SK-N-SH (cell line): ENCODE results near the gene EFS. TPM values are rescaled to one million over a fixed set of nuclear protein-coding genes. Genes with fewer than 3 reads are reported as not detected.

Source experiments
- CTCF ChIA-PET: fragments of 300-600, 350-600 bp; formaldehyde crosslinking; extraction: SDS; loops from one replicate; lab custom pipeline; 2021; lab: Yijun Ruan, JAX
- POLR2A ChIA-PET: fragments of 350-600 bp; sonication (Branson Sonifier 250); formaldehyde crosslinking; extraction: SDS; loops from one replicate; lab custom pipeline; 2020; ENCODE audit warnings: antibody characterized with exemption, inconsistent platforms; lab: Yijun Ruan, JAX
- DNase-seq: peaks from one replicate; pipeline ENCODE4 v3.0.0; 2012
- H2AFZ ChIP-seq: fragments of 200-600 bp; sonication (generic); 2 replicates; pipeline ENCODE4 v1.8.1; 2016; ENCODE audit warnings: antibody characterized with exemption, mild to moderate bottlenecking, low read depth
- H3F3A ChIP-seq: fragments of 200-600 bp; sonication (generic); replicated peaks from 2 replicates; pipeline ENCODE3; 2016; ENCODE audit warnings: antibody characterized with exemption, mild to moderate bottlenecking; ENCODE audit not compliant: insufficient read depth
- H3K27ac ChIP-seq, 2 experiments: fragments of 200-500 bp in 1 of 2; fragments of 200-600 bp in 1 of 2; sonication (Bioruptor generic) in 1 of 2; sonication (generic), shearing (Covaris generic) in 1 of 2; 2 replicates each; pipeline versions ENCODE4 v1.5.1 to v1.6.1; 2014 to 2016; ENCODE audit warnings: low read depth in 2 of 2, inconsistent platforms in 1 of 2, low read length in 1 of 2, mild to moderate bottlenecking in 1 of 2, mixed read lengths in 1 of 2
- H3K27me3 ChIP-seq: fragments of 200-600 bp; sonication (generic), shearing (Covaris generic); 2 replicates; pipeline ENCODE4 v1.6.1; 2016; ENCODE audit warnings: mixed run types; ENCODE audit not compliant: insufficient read depth
- H3K36me3 ChIP-seq, 2 experiments: fragments of 200-500 bp in 1 of 2; fragments of 200-600 bp in 1 of 2; sonication (Bioruptor generic) in 1 of 2; sonication (generic) in 1 of 2; replicated peaks in 1 of 2; 2 replicates each; pipeline versions ENCODE3 to v1.5.1; 2014 to 2016; ENCODE audit warnings: low read length in 1 of 2, mild to moderate bottlenecking in 1 of 2; ENCODE audit not compliant: insufficient read depth in 2 of 2, control insufficient read depth in 1 of 2
- H3K4me1 ChIP-seq, 2 experiments: fragments of 200-500 bp in 1 of 2; fragments of 200-600 bp in 1 of 2; sonication (Bioruptor generic) in 1 of 2; sonication (generic), shearing (Covaris generic) in 1 of 2; 2 replicates each; pipeline versions ENCODE4 v1.5.1 to v1.6.1; 2014 to 2016; ENCODE audit warnings: low read depth in 1 of 2, low read length in 1 of 2, mixed run types in 1 of 2; ENCODE audit not compliant: insufficient read depth in 2 of 2, control insufficient read depth in 1 of 2
- H3K4me2 ChIP-seq: fragments of 200-600 bp; sonication (generic), shearing (Covaris generic); 2 replicates; pipeline ENCODE4 v1.6.1; 2017; ENCODE audit warnings: mixed run types
- H3K4me3 ChIP-seq, 2 experiments: fragments of 200-500 bp in 1 of 2; fragments of 200-600 bp in 1 of 2; sonication (Bioruptor generic) in 1 of 2; sonication (generic), shearing (Covaris generic) in 1 of 2; 2 replicates each; pipeline versions ENCODE4 v1.5.1 to v1.8.1; 2014 to 2016; ENCODE audit warnings: low read depth in 2 of 2, inconsistent platforms in 1 of 2, low read length in 1 of 2, mild to moderate bottlenecking in 1 of 2, mixed read lengths in 1 of 2, moderate library complexity in 1 of 2
- H3K79me2 ChIP-seq: fragments of 200-600 bp; sonication (generic); 2 replicates; pipeline ENCODE4 v1.8.1; 2017; ENCODE audit warnings: mild to moderate bottlenecking; ENCODE audit not compliant: insufficient read depth
- H3K9ac ChIP-seq: fragments of 200-600 bp; sonication (generic); 2 replicates; pipeline ENCODE4 v1.6.1; 2017; ENCODE audit warnings: mixed run types
- H3K9me2 ChIP-seq: fragments of 200-600 bp; sonication (generic); 2 replicates; pipeline ENCODE4 v1.6.1; 2017; ENCODE audit warnings: mixed run types
- H3K9me3 ChIP-seq: fragments of 200-600 bp; sonication (generic); 2 replicates; pipeline ENCODE4 v1.6.1; 2017; ENCODE audit warnings: mixed run types, mild to moderate bottlenecking, moderate library complexity
- H4K20me1 ChIP-seq: fragments of 200-600 bp; sonication (generic); 2 replicates; pipeline ENCODE4 v1.6.1; 2017; ENCODE audit warnings: mild to moderate bottlenecking, mixed run types; ENCODE audit not compliant: insufficient read depth
- GABPA ChIP-seq: IDR thresholded peaks from 2 replicates; pipeline ENCODE4 v1.4.0; 2012; ENCODE audit warnings: low read depth, mild to moderate bottlenecking
- IRF3 ChIP-seq: fragments of 150-350 bp; IDR thresholded peaks from 2 replicates; pipeline ENCODE4 v1.6.1; 2016; ENCODE audit warnings: mild to moderate bottlenecking, low read depth, low read length
- JUND ChIP-seq: IDR thresholded peaks from 2 replicates; pipeline ENCODE4 v1.4.0; 2012
- MXI1 ChIP-seq: IDR thresholded peaks from 2 replicates; pipeline ENCODE4 v1.6.1; 2012; ENCODE audit warnings: mild to moderate bottlenecking, low read depth, low read length, improper control_type of control experiment
- NFIC ChIP-seq: IDR thresholded peaks from 2 replicates; pipeline ENCODE4 v1.4.0; 2012; ENCODE audit warnings: borderline replicate concordance
- PBX3 ChIP-seq: IDR thresholded peaks from 2 replicates; pipeline ENCODE4; 2012
- RAD21 ChIP-seq: IDR thresholded peaks from 2 replicates; pipeline ENCODE4 v1.6.1; 2012; ENCODE audit warnings: mild to moderate bottlenecking, low read length
- REST ChIP-seq: IDR thresholded peaks from 2 replicates; pipeline ENCODE4 v1.6.1; 2012; ENCODE audit warnings: mild to moderate bottlenecking, low read depth, low read length, moderate library complexity
- RFX5 ChIP-seq: IDR thresholded peaks from 2 replicates; pipeline ENCODE4 v1.6.1; 2012; ENCODE audit warnings: mild to moderate bottlenecking, improper control_type of control experiment, low read length
- TCF12 ChIP-seq: IDR thresholded peaks from 2 replicates; pipeline ENCODE4 v1.4.0; 2012
- USF2 ChIP-seq: fragments of 150-350 bp; IDR thresholded peaks from 2 replicates; pipeline ENCODE4 v1.6.1; 2017; ENCODE audit warnings: antibody characterized with exemption, low read length, low read depth, borderline replicate concordance
- WGBS: methylation state at CpG from one replicate; pipeline ENCODE4 v1.1.6; 2017; ENCODE audit warnings: low lambda C conversion rate; 5-methylcytosine and 5-hydroxymethylcytosine counted together
- polyA plus RNA-seq, 3 experiments: library from polyadenylated mRNA; depleted of rRNA; stranded (reverse); fragments of >200 nt; gene quantifications; 2 replicates each; pipeline ENCODE4 v1.2.3, GENCODE V29; 2012

The EFS gene
- polyA plus RNA-seq, 1 of the 3 experiments (the other 2 are of a cell fraction), result 4.4 TPM

- no peaks in the 10 kb centered on the region for H3K9me3 ChIP-seq
- H4K20me1 ChIP-seq, result no peaks in the 10 kb centered on the region
- peaks cover 37% of the 10 kb centered on the region for H3K27me3 ChIP-seq
- H2AFZ ChIP-seq, result no peak overlapping the region
- H3K9ac ChIP-seq, result no peak overlapping the region
- no peaks in the 10 kb centered on the region for H3K79me2 ChIP-seq
- H3F3A ChIP-seq, result no peaks in the 10 kb centered on the region
- no peaks in the 10 kb centered on the region; a peak in 1 of 4 replicates for H3K4me1 ChIP-seq
- WGBS, result 43% methylated on average over 5 of the region's 10 CpGs
- no peak overlapping the region for H3K27ac ChIP-seq
- H3K4me2 ChIP-seq, result no peak overlapping the region
- no peak overlapping the region for H3K4me3 ChIP-seq
- TF ChIP-seq GABPA (no peak), IRF3 (no peak), JUND (no peak), TCF12 (no peak), USF2 (no peak), RFX5 (no peak), MXI1 (no peak), NFIC (no peak), REST (no peak), PBX3 (no peak), RAD21 (no peak)
- no peaks in the 10 kb centered on the region for H3K9me2 ChIP-seq
- ChIA-PET POLR2A (no interaction called here), CTCF (interaction anchor here (1.0 to 2.7 kb wide), 4 partner anchors 17 to 210 kb away, joined by 3 to 12 read pairs (median 4); partner anchors contain the start of gene SLC22A17)
- no peak for DNase-seq
- H3K36me3 ChIP-seq, result no peaks in the 10 kb centered on the region
These were observed 31.9 kb upstream of the EFS start for GRCh38 chr14:23396781-23397407.
